HG02970 (cell line): Measurements from ENCODE around the gene RNGTT.
"Not testable (repeated sequence)": the region's sequence is repeated elsewhere in the genome, so short reads cannot be mapped to it uniquely, and the experiment has no call there.

Source experiments
- ATAC-seq: cut with Tn5 transposase; IDR thresholded peaks from one replicate; pipeline ENCODE4 v1.9.1; 2021; ENCODE audit warnings: mild to moderate bottlenecking, moderate library complexity, moderate number of reproducible peaks; ENCODE audit not compliant: unreplicated experiment, low FRiP score

RNGTT gene

GRCh38 chr6:88741939-88742338 lies 221.5 kb downstream of the RNGTT start:
- ATAC-seq, result no peak

- ATAC-seq, result no peak
Observed at GRCh38 chr6:88741071-88741470, 222.3 kb downstream of the RNGTT start.

- ATAC-seq, result no peak
Observed at GRCh38 chr6:88734544-88734943, 228.9 kb downstream of the RNGTT start.

- no peak for ATAC-seq
Observed at GRCh38 chr6:88730611-88731011, 232.8 kb downstream of the RNGTT start.

- no peak for ATAC-seq
Observed at GRCh38 chr6:88728756-88729155, 234.7 kb downstream of the RNGTT start.

GRCh38 chr6:88726409-88726808 lies 237.0 kb downstream of the RNGTT start:
- not testable (repeated sequence) for ATAC-seq

GRCh38 chr6:88725111-88725975 lies 238.1 kb downstream of the RNGTT start:
- no peak for ATAC-seq

GRCh38 chr6:88722686-88723085 lies 240.7 kb downstream of the RNGTT start:
- no peak for ATAC-seq

GRCh38 chr6:88716399-88716798 lies 247.0 kb downstream of the RNGTT start:
- ATAC-seq, result not testable (repeated sequence)

GRCh38 chr6:88712243-88712936 lies 251.0 kb downstream of the RNGTT start:
- no peak for ATAC-seq

GRCh38 chr6:88709819-88710246 lies 253.6 kb downstream of the RNGTT start:
- ATAC-seq, result no peak

- ATAC-seq, result no peak
Observed at GRCh38 chr6:88708197-88708744, 255.1 kb downstream of the RNGTT start.

- no peak for ATAC-seq
Observed at GRCh38 chr6:88705601-88706000, 257.8 kb downstream of the RNGTT start.

GRCh38 chr6:88704980-88705379 lies 258.4 kb downstream of the RNGTT start:
- no peak for ATAC-seq

GRCh38 chr6:88702956-88703556 lies 260.4 kb downstream of the RNGTT start:
- no peak for ATAC-seq

GRCh38 chr6:88698661-88699060 lies 264.8 kb downstream of the RNGTT start:
- no peak for ATAC-seq

GRCh38 chr6:88695937-88696336 lies 267.5 kb downstream of the RNGTT start:
- no peak for ATAC-seq

- no peak for ATAC-seq
Observed at GRCh38 chr6:88683734-88684133, 279.7 kb downstream of the RNGTT start.

- ATAC-seq, result no peak
Observed at GRCh38 chr6:88680654-88681053, 282.8 kb downstream of the RNGTT start.

GRCh38 chr6:88679841-88680240 lies 283.6 kb downstream of the RNGTT start:
- ATAC-seq, result no peak

- ATAC-seq, result no peak
Observed at GRCh38 chr6:88677356-88677755, 286.1 kb downstream of the RNGTT start.
